KOPT-K1 (cell line): Measurements from ENCODE around the gene SDCBP2.

Experiments used
- H3K27ac ChIP-seq: fragments of 200-600 bp; sonication (generic); 2 replicates; pipeline ENCODE4 v1.5.1; 2016; ENCODE audit warnings: antibody characterized with exemption, mild to moderate bottlenecking, low read depth, low read length; ENCODE audit not compliant: poor library complexity, severe bottlenecking
- H3K36me3 ChIP-seq: fragments of 200-600 bp; sonication (generic); 2 replicates; pipeline ENCODE4 v1.5.1; 2017; ENCODE audit warnings: antibody characterized with exemption, mild to moderate bottlenecking, low read length, moderate library complexity; ENCODE audit not compliant: insufficient read depth
- H3K9me3 ChIP-seq: fragments of 200-600 bp; sonication (generic); 2 replicates; pipeline ENCODE4 v1.5.1; 2017; ENCODE audit warnings: antibody characterized with exemption, low read length, mild to moderate bottlenecking; ENCODE audit not compliant: insufficient read depth, poor library complexity, severe bottlenecking

SDCBP2 gene, protein sequence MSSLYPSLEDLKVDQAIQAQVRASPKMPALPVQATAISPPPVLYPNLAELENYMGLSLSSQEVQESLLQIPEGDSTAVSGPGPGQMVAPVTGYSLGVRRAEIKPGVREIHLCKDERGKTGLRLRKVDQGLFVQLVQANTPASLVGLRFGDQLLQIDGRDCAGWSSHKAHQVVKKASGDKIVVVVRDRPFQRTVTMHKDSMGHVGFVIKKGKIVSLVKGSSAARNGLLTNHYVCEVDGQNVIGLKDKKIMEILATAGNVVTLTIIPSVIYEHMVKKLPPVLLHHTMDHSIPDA

DNA sequence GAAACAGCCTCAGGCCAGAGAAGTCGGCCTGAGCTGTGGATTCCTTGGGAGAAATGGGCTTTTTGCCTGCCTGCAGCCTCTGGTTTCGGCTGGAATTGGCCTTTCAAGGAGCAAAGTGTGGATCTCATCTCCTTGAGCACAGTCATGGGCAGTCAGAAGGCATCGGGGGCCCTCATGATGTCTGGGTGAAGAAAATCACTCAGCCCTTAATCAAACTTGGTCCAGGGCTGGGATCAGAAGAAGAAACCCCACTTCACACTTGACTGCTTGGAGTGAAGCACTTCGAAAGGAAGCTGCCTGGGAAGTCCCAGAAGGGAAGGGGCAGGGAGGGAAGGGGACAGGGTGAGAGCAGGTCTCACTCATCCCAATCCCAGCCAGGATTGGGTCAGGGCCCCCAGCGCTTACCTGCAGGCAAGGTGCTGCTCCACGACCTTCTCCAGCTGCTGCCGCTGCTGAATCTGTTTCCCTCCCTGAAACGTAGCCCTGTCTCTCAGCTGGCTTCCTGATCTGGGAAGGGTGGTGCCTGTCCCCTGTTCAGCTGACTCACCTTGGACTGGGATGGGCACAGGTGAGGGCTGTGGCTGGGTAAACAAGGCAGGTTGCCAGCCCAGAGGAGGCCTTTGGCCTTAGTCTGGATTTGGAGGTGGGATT lies at the start of gene SDCBP2:
TSS of gene SDCBP2 (minus strand) at position 460 of the 651 bp plus-strand sequence. CDS start 8,723 bp downstream, outside the sequence.
- no peak within 1 kb of the TSS for H3K27ac ChIP-seq
- peaks cover 29% of the 10 kb centered on the region for H3K36me3 ChIP-seq
- no peaks in the 10 kb centered on the region for H3K9me3 ChIP-seq

DNA sequence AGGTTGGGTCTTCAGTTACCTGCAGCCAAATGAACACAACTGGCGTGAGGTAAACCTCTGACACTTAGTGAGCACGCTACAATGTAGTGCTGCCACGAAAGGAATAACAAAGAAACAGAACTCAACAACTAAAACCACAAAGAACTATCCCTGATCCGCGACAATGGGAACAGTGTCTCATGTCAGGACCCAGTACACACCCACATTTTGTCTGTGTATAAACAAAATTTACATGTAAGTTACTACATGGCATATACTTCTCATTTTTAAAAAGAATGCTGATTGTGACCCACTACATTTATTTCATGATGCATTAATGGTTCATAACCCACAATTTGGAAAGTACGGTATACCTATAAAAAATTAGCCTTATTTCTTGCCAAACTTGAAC lies 49.8 kb upstream of the SDCBP2 start:
- H3K27ac ChIP-seq: no peak overlapping the region
- no peaks in the 10 kb centered on the region for H3K9me3 ChIP-seq
- peaks cover 84% of the 10 kb centered on the region for H3K36me3 ChIP-seq

DNA sequence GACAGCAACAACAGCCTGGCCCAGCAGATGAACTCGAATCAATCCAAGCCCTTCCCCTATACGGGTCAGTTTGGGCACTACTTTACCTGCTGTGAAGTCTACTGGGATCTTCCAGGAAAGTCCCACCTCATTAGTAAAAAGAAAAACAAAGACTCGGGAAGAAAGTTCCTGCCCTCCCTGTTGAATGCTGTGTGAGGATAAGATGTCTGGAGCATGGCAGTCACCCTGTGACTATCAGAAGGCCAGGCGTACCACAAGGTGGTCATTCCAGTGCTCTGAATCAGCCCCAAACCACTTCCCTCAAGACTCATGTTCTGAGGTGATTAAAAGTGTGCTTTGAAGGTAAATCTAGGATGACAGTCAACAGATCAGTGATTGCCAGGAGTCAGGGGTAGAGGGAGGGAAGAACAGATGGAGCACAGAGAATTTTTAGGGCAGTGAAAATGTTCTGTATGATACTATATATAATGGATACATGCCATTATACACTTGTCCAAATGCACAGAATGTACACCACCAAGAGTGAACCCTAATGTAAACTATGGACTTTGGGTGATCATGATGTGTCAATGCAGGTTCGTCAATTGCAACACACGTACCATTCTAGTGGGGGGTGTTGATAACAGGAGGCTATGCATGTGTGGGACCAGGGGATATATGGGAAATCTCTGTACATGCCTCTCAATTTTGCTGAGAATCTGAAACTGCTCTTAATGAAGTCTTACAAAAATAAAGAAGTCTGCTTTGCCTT lies 49.2 kb upstream of the SDCBP2 start:
- H3K9me3 ChIP-seq: no peaks in the 10 kb centered on the region
- H3K36me3 ChIP-seq: peaks cover 84% of the 10 kb centered on the region
- no peak overlapping the region for H3K27ac ChIP-seq

DNA sequence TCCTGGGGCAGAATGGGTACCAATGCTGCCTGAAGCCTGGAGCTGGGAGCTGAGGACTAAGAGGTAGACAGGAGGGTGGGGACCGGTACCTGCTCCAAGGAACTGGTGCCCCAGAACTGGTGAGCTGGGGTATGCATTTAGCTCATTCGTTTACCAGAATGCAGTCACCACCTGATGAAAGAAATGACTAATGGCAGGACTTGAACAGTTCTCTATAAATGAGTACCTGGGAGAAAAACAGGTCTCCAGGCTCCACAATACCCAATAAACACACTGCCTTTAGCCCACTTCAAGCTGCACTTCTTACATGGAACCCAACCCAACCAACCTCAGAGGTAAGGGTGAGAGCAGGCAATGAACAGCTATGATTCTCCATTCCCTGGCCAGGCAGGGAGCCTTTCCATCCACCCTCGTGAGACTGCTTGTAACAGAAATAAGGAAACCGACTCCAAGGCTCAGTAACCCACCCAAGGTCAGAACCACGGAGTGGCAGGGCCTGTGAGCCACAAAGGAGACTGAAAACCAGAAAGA lies 48.5 kb upstream of the SDCBP2 start:
- Histone ChIP-seq H3K36me3 (peaks cover 84% of the 10 kb centered on the region), H3K9me3 (no peaks in the 10 kb centered on the region), H3K27ac (no peak overlapping the region)

DNA sequence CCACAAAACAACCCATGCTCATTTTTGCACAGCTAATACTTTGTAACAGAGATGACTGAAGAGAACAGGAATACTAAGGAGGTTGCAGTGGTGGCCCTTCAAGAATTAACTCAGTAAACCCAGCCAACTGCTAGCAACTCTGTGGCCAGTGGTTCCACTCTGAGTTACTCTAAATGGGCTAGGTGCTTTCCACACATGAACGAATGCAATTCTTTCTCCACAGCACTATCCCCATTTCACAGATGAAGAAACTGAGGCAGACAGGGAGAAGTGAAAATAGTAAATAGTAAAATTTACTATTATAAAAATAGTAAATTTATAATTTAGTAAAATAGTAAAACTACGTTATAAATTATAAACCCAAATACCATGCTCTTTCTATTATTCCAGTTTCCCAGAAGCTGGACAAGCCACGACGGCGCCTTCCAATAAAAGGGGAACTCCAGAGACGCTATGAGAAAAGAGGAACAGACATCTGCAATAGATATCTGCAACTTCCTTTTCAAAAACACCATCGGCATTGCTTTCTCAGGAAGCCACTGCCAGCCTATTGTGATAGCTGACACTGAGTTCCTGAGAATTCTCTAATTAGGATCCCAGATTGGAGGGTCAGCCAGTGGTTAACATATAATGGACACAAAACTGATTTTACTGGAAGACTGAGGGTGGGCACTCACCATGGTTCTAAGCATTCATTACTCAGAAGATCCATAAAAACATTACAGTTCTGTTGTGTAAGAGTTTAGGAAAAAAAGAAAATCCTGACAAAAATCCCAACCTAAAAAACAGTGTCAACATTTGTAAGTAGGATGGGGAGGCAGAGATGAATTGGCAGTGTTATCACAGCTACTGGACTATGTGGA lies 47.7 kb upstream of the SDCBP2 start:
- Histone ChIP-seq H3K27ac (no peak overlapping the region), H3K9me3 (no peaks in the 10 kb centered on the region), H3K36me3 (peaks cover 84% of the 10 kb centered on the region)

DNA sequence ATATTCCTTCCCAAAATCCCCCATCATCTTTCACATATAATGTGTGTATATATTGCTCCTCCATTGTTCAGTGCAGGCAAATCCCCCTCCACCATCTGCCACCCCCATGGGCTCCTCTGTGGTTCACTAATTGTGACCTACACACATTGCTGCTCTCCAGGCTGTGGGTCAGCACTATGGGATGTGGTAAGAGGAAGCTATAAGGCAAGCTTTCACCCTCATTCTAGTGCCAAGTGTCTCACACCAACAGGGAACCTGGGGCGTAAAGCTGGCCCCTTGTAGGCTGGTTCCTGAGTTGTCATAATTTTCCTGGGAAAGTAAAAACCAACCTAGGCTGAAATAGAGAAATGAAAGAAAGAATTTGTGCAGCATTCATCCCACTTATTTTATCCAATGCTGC lies 47.1 kb upstream of the SDCBP2 start:
- H3K36me3 ChIP-seq: peaks cover 90% of the 10 kb centered on the region

DNA sequence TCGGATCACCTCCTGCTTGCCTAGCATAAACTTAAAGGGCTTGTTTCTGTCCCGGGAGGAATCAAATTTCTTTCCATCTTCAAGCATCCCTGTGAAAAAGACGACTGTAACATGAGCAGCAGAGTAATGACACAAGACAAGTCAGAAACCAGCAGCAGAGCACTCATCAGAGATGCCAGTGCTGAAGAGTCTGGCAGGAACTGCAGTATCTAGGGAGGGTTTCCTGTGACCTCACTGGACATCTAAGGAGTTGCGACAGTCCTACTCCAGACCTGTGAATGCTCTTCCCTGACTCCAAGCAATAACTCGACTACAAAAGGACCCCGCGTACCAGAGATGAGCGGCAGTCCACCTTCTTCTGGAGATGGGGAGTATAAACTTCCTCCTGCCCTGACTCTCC lies 46.6 kb upstream of the SDCBP2 start:
- H3K9me3 ChIP-seq: no peaks in the 10 kb centered on the region
- H3K36me3 ChIP-seq: peaks cover 95% of the 10 kb centered on the region
- no peak overlapping the region for H3K27ac ChIP-seq

More for the DNA sequence above, 47.1 kb upstream of the SDCBP2 start:
- no peaks in the 10 kb centered on the region for H3K9me3 ChIP-seq
- H3K27ac ChIP-seq: no peak overlapping the region

DNA sequence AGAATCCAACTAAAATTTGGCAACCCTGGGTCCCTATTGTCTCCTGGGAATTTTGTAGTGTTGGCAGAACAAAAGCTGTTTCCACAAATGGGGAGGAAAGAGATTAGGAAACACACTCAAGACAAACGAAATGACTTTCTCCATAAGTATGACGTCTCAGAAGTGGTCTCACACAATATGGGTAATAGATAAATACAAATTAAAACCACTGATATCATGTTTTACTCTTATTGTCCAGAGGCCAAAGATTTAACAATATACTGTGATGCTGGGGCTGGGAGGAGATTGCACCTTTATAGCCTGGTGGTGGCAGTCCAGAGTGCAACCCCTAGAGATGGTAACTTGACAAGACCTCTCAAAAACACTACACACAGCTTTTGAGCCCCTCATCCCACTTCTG lies 45.3 kb upstream of the SDCBP2 start:
- no peaks in the 10 kb centered on the region for H3K9me3 ChIP-seq
- H3K36me3 ChIP-seq: peaks cover 95% of the 10 kb centered on the region
- no peak overlapping the region for H3K27ac ChIP-seq

DNA sequence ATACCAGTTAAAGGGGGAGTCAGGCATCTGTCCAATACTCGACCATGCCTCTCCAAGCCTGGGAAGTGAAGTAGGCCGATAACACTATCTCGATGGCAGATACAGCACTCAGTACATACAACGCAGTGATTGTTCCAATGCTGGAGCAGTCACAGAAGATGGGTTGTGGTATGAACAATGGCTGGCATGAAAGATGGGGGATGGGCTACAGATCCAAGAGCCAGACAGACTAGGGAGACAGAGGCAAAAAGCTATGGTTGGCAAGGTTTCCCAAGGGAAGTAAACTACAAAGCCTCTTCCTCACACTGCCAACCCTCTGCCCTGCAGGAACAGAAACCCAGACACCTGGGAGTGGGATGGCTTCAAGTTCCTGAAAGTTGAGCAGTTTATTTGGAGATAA lies 44.7 kb upstream of the SDCBP2 start:
- Histone ChIP-seq H3K36me3 (peaks cover 95% of the 10 kb centered on the region), H3K27ac (no peak overlapping the region), H3K9me3 (no peaks in the 10 kb centered on the region)

DNA sequence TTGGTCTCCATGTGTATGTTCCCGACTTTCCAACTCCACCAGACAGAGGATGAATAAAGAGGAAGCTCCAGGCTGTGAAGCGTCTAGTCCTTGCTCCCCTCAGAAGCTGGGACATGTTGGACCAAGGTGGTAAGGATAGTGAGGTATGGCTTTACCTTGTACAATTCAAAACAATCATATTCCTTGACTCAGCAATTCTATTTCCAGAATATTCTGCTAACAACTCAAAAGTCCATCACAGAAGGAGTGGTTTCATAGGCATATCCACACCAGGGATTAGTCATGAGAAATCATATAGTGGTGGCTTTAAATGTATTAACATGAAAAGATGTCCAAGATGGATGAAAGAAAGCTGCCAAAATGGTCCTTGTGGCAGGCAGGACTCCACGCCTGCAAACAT lies 44.1 kb upstream of the SDCBP2 start:
- no peak overlapping the region for H3K27ac ChIP-seq
- no peaks in the 10 kb centered on the region for H3K9me3 ChIP-seq
- H3K36me3 ChIP-seq: peaks cover 95% of the 10 kb centered on the region

DNA sequence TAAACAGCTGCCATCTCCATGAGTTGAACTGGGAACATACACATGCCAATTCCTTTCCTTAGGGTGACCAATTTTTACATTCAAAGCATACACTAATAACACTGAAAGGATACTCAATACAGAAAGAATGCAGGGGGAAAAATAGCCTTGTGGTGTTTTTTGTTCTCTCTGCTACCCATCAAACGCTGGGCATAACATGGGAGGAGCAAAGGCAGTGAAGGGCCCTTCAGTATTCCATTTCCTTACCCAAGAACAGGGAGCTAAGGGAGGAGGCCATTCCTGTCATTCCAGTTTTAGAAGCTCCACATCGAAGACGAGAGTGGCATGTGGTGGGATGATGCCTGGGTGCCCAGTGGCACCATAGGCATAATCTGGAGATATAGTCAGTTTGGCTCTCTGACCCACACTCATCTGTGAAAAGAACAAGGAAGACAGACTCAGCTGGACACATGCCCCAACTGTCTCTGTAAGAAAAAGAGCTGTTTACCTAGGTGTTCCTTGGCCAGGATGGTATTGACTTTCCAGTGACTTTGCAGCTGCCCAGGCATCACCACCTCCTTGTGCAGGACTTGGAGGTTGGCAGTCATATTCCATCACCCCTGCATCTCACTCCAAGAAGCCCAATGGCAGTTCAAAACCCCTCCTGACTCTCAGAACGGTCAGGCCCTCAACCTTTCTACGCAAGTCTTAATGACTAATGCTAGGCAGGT lies 43.0 kb upstream of the SDCBP2 start:
- H3K27ac ChIP-seq: no peak overlapping the region
- no peaks in the 10 kb centered on the region for H3K9me3 ChIP-seq
- H3K36me3 ChIP-seq: peaks cover 95% of the 10 kb centered on the region

DNA sequence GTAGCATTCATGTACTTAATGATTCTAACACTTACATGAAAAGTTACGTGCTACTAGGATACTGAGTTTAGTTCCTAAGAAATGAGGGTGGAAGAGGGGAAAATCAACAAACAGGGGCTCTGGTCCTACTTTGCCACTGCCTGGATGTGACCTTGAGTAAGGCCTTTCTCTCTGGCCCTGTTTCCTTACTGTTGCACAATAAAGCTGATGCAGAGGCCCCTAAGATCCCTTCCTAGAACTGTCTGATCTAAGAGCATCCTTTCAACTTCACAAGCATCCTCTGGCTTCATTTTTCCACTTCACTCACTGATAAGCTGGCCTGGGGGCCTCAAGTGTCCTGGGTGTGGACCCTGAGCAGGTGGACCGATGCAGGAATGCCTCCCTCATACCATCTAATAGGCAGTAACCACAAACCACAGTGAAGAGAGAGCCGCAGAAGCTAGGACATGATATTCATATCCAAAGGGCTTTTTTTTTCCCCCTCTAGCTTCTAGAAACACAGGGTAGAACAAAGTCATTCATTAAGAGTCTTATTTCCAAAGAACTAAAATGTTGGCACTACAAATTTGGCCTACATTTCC lies 42.4 kb upstream of the SDCBP2 start:
- H3K27ac ChIP-seq: no peak overlapping the region
- peaks cover 92% of the 10 kb centered on the region for H3K36me3 ChIP-seq
- H3K9me3 ChIP-seq: no peaks in the 10 kb centered on the region

DNA sequence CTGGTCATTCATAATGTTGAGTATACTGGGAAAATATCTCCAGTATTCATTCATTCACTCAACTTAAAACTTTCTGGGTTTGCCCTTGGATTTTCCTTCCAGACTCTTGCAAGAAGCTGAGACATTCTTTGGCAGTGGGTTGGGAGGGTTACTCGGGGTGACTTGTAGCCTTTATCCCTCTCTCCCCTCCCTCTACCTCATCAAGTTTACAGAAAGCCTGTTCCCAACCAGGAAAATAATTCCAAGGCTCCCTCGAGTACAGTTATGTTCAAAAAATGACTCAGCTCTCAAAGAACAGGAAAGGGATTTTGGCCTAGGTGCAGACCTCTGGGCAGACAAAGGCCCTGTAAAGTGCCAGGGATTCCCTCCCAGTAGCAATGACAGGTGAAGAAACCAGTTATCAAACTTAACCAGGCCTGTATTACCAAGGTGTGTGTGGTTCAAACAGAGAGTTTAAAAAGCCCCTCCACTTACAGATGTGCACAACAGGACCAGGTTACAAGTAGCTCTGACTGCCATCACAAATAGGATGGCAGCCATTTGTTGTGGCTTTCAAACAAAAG lies 41.7 kb upstream of the SDCBP2 start:
- H3K9me3 ChIP-seq: no peaks in the 10 kb centered on the region
- H3K36me3 ChIP-seq: peaks cover 91% of the 10 kb centered on the region
- no peak overlapping the region for H3K27ac ChIP-seq
